Activated T-cell treated with anti-CD3 and anti-CD28 coated beads, Interleukin-2, amount 50 U/mL, for 24 hours (primary cell): ENCODE measurements around the gene NACC1.
A peak's percentile ranks its signal among the peaks of the same experiment; 100 is the strongest.

Experiments
- DNase-seq: peaks from one replicate; pipeline ENCODE4 v3.0.0-alpha.2; 2020
- H3K27ac Mint-ChIP-seq: 2 replicates; pipeline ENCODE4 v1.8.0; 2020; ENCODE audit warnings: mild to moderate bottlenecking, mixed read lengths
- H3K27me3 Mint-ChIP-seq: 2 replicates; pipeline ENCODE4 v1.8.0; 2020; ENCODE audit warnings: mixed read lengths
- H3K36me3 Mint-ChIP-seq: 2 replicates; pipeline ENCODE4 v1.8.0; 2020; ENCODE audit warnings: low read depth, mixed read lengths
- H3K4me1 Mint-ChIP-seq: 2 replicates; pipeline ENCODE4 v1.8.0; 2020; ENCODE audit warnings: low read depth, mixed read lengths
- H3K4me3 Mint-ChIP-seq: 2 replicates; pipeline ENCODE4 v1.8.0; 2020; ENCODE audit warnings: mild to moderate bottlenecking, moderate library complexity, mixed read lengths
- H3K9me3 Mint-ChIP-seq: 2 replicates; pipeline ENCODE4 v1.8.0; 2020; ENCODE audit warnings: mixed read lengths

The NACC1 gene

DNA sequence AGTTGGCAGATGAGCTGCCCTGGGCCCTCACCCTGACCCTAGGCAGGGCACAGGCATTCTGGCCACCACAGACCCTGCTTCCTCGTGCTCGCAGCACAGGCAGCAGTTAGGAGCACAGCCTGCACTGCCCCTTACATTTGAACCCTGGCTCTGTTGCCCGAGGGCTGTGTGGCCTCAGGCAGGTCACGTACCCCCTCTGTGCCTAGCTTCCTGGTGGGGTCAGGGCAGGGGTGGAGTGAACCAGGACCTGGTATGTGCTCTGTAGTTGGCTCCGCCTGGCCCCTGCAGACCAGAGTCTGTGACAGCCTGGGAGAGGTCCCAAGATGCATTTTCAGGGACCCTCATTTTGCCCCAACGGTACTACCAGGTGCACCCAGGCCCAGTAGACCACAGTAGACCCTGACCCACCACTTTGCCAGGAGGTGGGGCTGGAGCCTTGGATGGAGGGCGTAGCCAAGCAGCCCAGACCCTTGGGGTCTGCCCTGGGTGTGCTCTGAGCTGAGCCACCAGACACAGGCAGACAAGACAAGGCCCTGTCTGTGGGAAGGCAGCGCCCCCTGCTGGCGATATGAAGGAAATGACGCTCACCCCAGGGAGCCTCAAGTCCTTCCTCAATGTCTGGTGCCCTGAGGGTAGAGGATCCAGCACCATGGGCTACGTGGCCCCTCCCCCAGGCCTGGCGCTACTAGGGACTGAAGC is 24.5 kb upstream of the NACC1 start:
- H3K27me3 Mint-ChIP-seq: peaks cover 37% of the 10 kb centered on the region
- H3K4me3 Mint-ChIP-seq: no peak overlapping the region
- no peak overlapping the region for H3K27ac Mint-ChIP-seq
- peak; percentile 86 for DNase-seq
- H3K9me3 Mint-ChIP-seq: no peaks in the 10 kb centered on the region
- H3K4me1 Mint-ChIP-seq: peaks cover 28% of the 10 kb centered on the region
- no peaks in the 10 kb centered on the region for H3K36me3 Mint-ChIP-seq

DNA sequence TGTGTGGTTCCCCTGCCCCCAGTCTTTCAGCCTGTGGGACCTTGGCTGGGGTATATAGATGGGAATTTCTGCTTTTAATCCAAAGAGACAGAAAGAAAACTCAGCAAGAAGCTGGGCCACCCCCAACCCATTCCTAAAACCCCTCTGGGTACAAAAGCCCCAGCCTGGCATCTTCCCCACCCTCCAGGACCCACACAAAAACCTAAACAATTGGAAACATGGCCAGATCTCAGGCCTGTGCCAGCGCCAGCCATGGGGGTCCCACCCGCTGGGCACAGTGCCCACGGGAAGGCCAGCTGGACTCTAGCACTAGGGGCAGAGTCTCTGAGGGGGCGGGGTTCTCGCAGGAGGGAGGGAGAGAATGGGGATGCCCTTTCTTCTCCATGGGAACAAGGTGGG is 24.0 kb upstream of the NACC1 start:
- H3K27ac Mint-ChIP-seq: no peak overlapping the region
- H3K4me3 Mint-ChIP-seq: no peak overlapping the region
- no peaks in the 10 kb centered on the region for H3K9me3 Mint-ChIP-seq
- DNase-seq: no peak
- no peaks in the 10 kb centered on the region for H3K36me3 Mint-ChIP-seq
- peaks cover 41% of the 10 kb centered on the region for H3K27me3 Mint-ChIP-seq
- peaks cover 32% of the 10 kb centered on the region for H3K4me1 Mint-ChIP-seq

GRCh38 chr19:13094771-13095392 is 23.2 kb upstream of the NACC1 start:
- Mint-ChIP-seq H3K27me3 (peaks cover 42% of the 10 kb centered on the region), H3K27ac (no peak overlapping the region), H3K4me1 (peaks cover 38% of the 10 kb centered on the region), H3K9me3 (no peaks in the 10 kb centered on the region), H3K36me3 (peaks cover 2% of the 10 kb centered on the region), H3K4me3 (no peak overlapping the region)
- DNase-seq: no peak

DNA sequence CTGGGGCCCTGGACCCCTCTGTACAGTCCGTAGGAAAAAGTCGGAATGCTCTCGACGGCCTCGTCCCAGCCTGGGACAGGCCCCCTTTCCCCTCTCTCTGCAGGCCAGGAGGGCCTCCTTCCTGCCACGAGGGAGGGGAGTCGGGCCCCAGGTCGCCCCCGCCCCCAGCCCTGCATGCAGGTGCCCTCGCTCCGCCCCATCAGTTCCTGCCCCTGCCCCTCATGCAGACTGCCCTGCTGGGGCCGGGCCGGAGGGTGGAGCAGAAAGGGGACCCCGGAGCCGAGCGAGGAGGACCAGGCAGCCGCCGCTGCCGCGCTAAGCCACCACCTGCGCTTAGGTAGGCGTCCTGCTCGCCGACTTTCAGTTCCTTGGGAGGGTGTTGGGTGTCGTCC is 22.7 kb upstream of the NACC1 start:
- Mint-ChIP-seq H3K9me3 (peaks cover 3% of the 10 kb centered on the region), H3K27ac (no peak overlapping the region), H3K36me3 (peaks cover 7% of the 10 kb centered on the region), H3K27me3 (peaks cover 42% of the 10 kb centered on the region), H3K4me1 (peaks cover 43% of the 10 kb centered on the region), H3K4me3 (no peak overlapping the region)
- DNase-seq: peak; percentile 51

- peak overlapping the region; percentile 2 for H3K27ac Mint-ChIP-seq
- no peak for DNase-seq
- H3K9me3 Mint-ChIP-seq: peaks cover 3% of the 10 kb centered on the region
- H3K4me3 Mint-ChIP-seq: no peak overlapping the region
- H3K4me1 Mint-ChIP-seq: peaks cover 45% of the 10 kb centered on the region
- peaks cover 42% of the 10 kb centered on the region for H3K27me3 Mint-ChIP-seq
- peaks cover 7% of the 10 kb centered on the region for H3K36me3 Mint-ChIP-seq
These were observed 21.8 kb upstream of the NACC1 start for GRCh38 chr19:13095934-13096927.

DNA sequence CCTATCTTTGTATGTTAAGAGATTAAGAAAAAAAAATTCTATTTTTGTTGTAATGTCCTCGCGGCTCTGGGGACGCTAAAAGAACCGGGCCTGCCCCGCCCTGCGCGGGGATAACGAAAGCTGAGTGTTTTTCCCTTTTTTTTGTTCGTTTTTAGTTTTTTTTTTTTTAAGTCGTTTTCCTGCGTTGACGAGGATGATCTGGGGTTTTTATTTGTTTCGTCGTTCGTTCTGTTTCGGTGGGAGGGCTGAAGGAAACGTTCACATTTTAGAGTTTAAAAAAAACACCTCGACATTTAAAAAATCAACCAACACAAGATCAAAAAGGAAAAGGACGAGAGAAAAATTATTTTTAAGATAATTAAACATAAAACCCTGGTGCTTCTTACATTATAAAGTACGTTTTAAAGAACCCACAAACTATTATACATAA is 21.0 kb upstream of the NACC1 start:
- Mint-ChIP-seq H3K4me1 (peaks cover 52% of the 10 kb centered on the region), H3K36me3 (peaks cover 7% of the 10 kb centered on the region), H3K27me3 (peaks cover 42% of the 10 kb centered on the region), H3K27ac (peak overlapping the region; percentile 73), H3K9me3 (peaks cover 3% of the 10 kb centered on the region), H3K4me3 (peak overlapping the region; percentile 32)
- no peak for DNase-seq

DNA sequence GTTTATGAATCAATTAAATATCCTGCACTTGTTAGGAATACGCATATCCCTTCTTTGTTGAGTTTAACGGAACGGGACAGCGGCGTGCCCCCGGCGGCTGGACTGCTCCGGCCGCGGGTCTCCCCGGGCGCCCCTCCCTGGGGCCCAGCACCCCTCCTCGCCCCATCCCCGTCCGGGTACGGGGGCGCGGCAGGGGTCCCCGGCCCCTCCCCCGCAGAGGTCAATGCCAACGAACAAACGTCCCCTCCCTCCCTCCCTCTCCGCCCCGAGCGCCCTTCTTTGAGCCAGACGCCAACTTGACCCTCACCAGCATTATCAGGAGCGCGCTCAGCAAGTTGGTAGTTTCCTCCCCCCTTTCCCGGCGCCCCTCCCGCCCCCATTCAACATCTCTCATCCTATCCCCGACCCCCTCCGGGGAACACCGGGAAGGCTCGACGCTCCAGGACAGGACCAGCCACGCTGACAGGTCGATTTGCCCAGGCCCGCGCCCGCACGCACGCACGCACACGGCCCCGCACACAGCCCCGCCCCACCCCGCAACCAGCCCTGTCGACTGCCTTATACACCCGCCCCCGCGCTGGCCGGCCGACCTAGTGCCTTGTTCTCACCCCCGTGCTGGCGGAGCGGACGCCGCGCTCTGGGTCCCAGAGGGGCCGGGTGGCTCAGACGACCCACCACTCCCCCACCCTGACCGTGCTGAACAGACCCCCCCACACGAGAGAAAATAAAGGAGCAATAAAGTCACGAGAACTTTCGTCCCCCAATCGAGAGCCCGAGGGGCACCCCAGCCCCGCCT is 20.4 kb upstream of the NACC1 start:
- peak overlapping the region; percentile 44 for H3K4me3 Mint-ChIP-seq
- peaks cover 3% of the 10 kb centered on the region for H3K9me3 Mint-ChIP-seq
- H3K27me3 Mint-ChIP-seq: peaks cover 42% of the 10 kb centered on the region
- no peak overlapping the region for H3K27ac Mint-ChIP-seq
- no peak for DNase-seq
- peaks cover 56% of the 10 kb centered on the region for H3K4me1 Mint-ChIP-seq
- peaks cover 7% of the 10 kb centered on the region for H3K36me3 Mint-ChIP-seq

GRCh38 chr19:13098277-13099072 is 19.6 kb upstream of the NACC1 start:
- Mint-ChIP-seq H3K27me3 (peaks cover 42% of the 10 kb centered on the region), H3K36me3 (peaks cover 7% of the 10 kb centered on the region), H3K4me1 (peaks cover 59% of the 10 kb centered on the region), H3K9me3 (peaks cover 3% of the 10 kb centered on the region), H3K4me3 (peak overlapping the region; percentile 69), H3K27ac (peak overlapping the region; percentile 63)
- DNase-seq: peak; percentile 59

- peaks cover 9% of the 10 kb centered on the region for H3K36me3 Mint-ChIP-seq
- H3K4me1 Mint-ChIP-seq: peaks cover 59% of the 10 kb centered on the region
- peaks cover 37% of the 10 kb centered on the region for H3K27me3 Mint-ChIP-seq
- H3K27ac Mint-ChIP-seq: peak overlapping the region; percentile 93
- H3K4me3 Mint-ChIP-seq: peak overlapping the region; percentile 69
- H3K9me3 Mint-ChIP-seq: peaks cover 3% of the 10 kb centered on the region
- peak; percentile 82 for DNase-seq
These were observed 18.7 kb upstream of the NACC1 start for GRCh38 chr19:13099073-13099999.

- peaks cover 3% of the 10 kb centered on the region for H3K9me3 Mint-ChIP-seq
- peak overlapping the region; percentile 60 for H3K4me3 Mint-ChIP-seq
- peaks cover 16% of the 10 kb centered on the region for H3K36me3 Mint-ChIP-seq
- H3K4me1 Mint-ChIP-seq: peaks cover 62% of the 10 kb centered on the region
- peak; percentile 85 for DNase-seq
- peak overlapping the region; percentile 93 for H3K27ac Mint-ChIP-seq
- peaks cover 31% of the 10 kb centered on the region for H3K27me3 Mint-ChIP-seq
These were observed 18.0 kb upstream of the NACC1 start for GRCh38 chr19:13100031-13100588.

DNA sequence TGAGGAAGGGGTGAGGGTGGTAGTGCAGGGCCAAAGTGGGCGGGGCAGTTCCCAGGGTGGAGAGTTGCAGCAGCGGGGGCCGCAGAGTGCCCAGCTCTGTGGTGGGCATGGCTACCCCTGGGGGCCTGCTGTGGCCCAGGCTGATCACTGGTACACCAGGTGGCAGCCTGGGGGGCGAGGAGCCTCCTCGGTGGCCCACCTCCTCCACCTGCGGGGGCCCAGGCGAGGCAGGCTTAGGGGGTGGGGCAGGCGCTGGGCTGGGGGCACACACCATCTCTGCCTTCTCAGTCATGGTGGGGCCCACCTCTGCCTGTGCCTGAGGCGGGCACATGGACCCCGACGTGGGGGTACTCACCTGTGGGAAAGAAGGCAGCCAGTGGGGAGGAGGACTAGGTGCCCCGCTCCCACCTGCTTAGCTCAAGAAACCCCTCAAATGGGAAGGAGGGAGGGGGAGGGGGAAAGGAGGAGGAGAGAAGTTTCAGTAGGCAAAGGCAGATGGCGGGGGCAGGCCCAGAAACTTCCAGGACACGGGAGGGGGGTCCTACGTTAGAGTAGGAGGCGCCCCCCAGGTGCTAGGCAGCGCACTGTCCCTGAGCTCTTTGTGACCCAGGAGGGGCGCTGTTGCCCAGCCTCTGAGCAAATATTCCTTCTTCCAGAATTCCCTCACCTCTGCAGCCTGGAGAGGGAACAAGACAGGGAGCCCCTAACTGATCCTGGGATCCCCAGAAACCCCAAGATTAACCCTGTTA is 17.0 kb upstream of the NACC1 start:
- peak overlapping the region; percentile 64 for H3K27ac Mint-ChIP-seq

More for the DNA sequence above, 17.0 kb upstream of the NACC1 start:
- Mint-ChIP-seq H3K36me3 (peaks cover 24% of the 10 kb centered on the region), H3K9me3 (peaks cover 3% of the 10 kb centered on the region), H3K27me3 (peaks cover 25% of the 10 kb centered on the region), H3K4me1 (peaks cover 65% of the 10 kb centered on the region), H3K4me3 (peak overlapping the region; percentile 72)
- DNase-seq: no peak
